MM.1S (cell line): Measurements from ENCODE around the gene PLA2G12B.
"Not testable (repeated sequence)": the region's sequence is repeated elsewhere in the genome, so short reads cannot be mapped to it uniquely, and the experiment has no call there.

Source experiments
- DNase-seq: peaks from one replicate; pipeline ENCODE4 v3.0.0-alpha.2; 2015
- H2AFZ ChIP-seq: fragments of 300-600 bp; sonication (generic); 2 replicates; pipeline ENCODE4 v1.6.0; 2016; ENCODE audit warnings: antibody characterized with exemption, low read length
- H3F3A ChIP-seq: fragments of 300-600 bp; sonication (generic); 2 replicates; pipeline ENCODE4 v1.6.1; 2016; ENCODE audit warnings: mild to moderate bottlenecking, antibody characterized with exemption, low read length, moderate library complexity, mixed read lengths; ENCODE audit not compliant: insufficient read depth
- H3K27ac ChIP-seq: fragments of 300-600 bp; sonication (generic); 2 replicates; pipeline ENCODE4 v1.5.1; 2016; ENCODE audit warnings: mild to moderate bottlenecking, low read length
- H3K27me3 ChIP-seq: fragments of 300-600 bp; sonication (generic); replicated peaks from 2 replicates; pipeline ENCODE4 v1.6.0; 2016; ENCODE audit warnings: low read length; ENCODE audit not compliant: insufficient read depth
- H3K36me3 ChIP-seq: fragments of 300-600 bp; sonication (generic); replicated peaks from 2 replicates; pipeline ENCODE4 v1.6.1; 2016; ENCODE audit warnings: mild to moderate bottlenecking, low read length, mixed read lengths; ENCODE audit not compliant: insufficient read depth
- H3K4me1 ChIP-seq: fragments of 300-600 bp; sonication (generic); 2 replicates; pipeline ENCODE4 v1.6.1; 2016; ENCODE audit warnings: low read length, mixed read lengths
- H3K4me2 ChIP-seq: fragments of 300-600 bp; sonication (generic); 2 replicates; pipeline ENCODE4 v1.6.0; 2016; ENCODE audit warnings: low read depth, low read length
- H3K4me3 ChIP-seq: fragments of 300-600 bp; sonication (generic); 2 replicates; pipeline ENCODE4 v1.5.1; 2016; ENCODE audit warnings: low read length, mixed read lengths
- H3K79me2 ChIP-seq: fragments of 300-600 bp; sonication (generic); 2 replicates; pipeline ENCODE4 v1.6.1; 2016; ENCODE audit warnings: mixed run types, low read length, mixed read lengths
- H3K9ac ChIP-seq: fragments of 300-600 bp; sonication (generic); 2 replicates; pipeline ENCODE4 v1.6.1; 2016; ENCODE audit warnings: low read length, mixed read lengths
- H3K9me2 ChIP-seq: fragments of 300-600 bp; sonication (generic); replicated peaks from 2 replicates; pipeline ENCODE4 v1.6.1; 2016; ENCODE audit warnings: mild to moderate bottlenecking, low read length, mixed read lengths; ENCODE audit not compliant: insufficient read depth
- H3K9me3 ChIP-seq: fragments of 300-600 bp; sonication (generic); replicated peaks from 2 replicates; pipeline ENCODE4 v1.6.1; 2016; ENCODE audit warnings: mild to moderate bottlenecking, low read length, mixed read lengths; ENCODE audit not compliant: insufficient read depth
- H4K20me1 ChIP-seq: fragments of 300-600 bp; sonication (generic); 2 replicates; pipeline ENCODE4 v1.6.1; 2016; ENCODE audit warnings: mild to moderate bottlenecking, low read length, moderate library complexity, mixed read lengths; ENCODE audit not compliant: insufficient read depth
- EZH2 ChIP-seq: fragments of 300-600 bp; sonication (generic); optimal IDR thresholded peaks from 2 replicates; pipeline ENCODE3; 2017; ENCODE audit warnings: low read depth, mild to moderate bottlenecking, antibody characterized with exemption, low read length, mixed read lengths
- EZH2phosphoT487 ChIP-seq: fragments of 300-600 bp; sonication (generic); IDR thresholded peaks from 2 replicates; pipeline ENCODE4 v1.6.1; 2018; ENCODE audit warnings: antibody characterized with exemption, low read length
- TF ChIP-seq, protein P1 (sequence below): fragments of 300-600 bp; sonication (generic); IDR thresholded peaks from 2 replicates; pipeline ENCODE4 v1.5.1; 2016; ENCODE audit warnings: antibody characterized with exemption, low read length, mixed read lengths

PLA2G12B gene

DNA sequence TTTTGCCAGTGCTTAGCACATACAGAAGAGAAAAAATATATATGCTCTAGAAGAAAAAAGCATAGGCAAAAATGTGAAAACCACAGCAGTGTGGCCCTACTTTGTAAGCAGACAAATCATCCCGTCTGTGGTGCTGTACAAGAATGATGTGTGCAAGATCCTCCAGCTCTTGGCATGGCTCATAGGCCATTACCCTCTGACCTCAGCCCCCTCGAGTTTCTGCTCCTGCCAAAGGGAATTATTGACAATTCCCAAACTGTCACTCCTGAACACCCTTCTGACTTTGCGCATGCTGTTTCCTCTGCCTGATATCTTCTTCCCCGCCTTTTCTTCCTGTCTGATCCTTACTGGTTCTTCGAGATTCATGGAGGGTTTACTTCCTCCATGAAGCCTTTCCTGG is 27.1 kb downstream of the PLA2G12B start:
- Histone ChIP-seq H3K27ac (no peak overlapping the region), H3K4me1 (no peaks in the 10 kb centered on the region), H3K9ac (no peak overlapping the region), H3K79me2 (no peaks in the 10 kb centered on the region), H3K9me3 (no peaks in the 10 kb centered on the region), H3F3A (no peaks in the 10 kb centered on the region), H2AFZ (no peak overlapping the region), H3K27me3 (no peaks in the 10 kb centered on the region), H3K9me2 (no peaks in the 10 kb centered on the region), H4K20me1 (no peaks in the 10 kb centered on the region), H3K36me3 (no peaks in the 10 kb centered on the region), H3K4me2 (no peak overlapping the region), H3K4me3 (no peak overlapping the region)
- no peak for TF ChIP-seq EZH2
- no peak for TF ChIP-seq EZH2phosphoT487
- TF ChIP-seq, protein P1, sequence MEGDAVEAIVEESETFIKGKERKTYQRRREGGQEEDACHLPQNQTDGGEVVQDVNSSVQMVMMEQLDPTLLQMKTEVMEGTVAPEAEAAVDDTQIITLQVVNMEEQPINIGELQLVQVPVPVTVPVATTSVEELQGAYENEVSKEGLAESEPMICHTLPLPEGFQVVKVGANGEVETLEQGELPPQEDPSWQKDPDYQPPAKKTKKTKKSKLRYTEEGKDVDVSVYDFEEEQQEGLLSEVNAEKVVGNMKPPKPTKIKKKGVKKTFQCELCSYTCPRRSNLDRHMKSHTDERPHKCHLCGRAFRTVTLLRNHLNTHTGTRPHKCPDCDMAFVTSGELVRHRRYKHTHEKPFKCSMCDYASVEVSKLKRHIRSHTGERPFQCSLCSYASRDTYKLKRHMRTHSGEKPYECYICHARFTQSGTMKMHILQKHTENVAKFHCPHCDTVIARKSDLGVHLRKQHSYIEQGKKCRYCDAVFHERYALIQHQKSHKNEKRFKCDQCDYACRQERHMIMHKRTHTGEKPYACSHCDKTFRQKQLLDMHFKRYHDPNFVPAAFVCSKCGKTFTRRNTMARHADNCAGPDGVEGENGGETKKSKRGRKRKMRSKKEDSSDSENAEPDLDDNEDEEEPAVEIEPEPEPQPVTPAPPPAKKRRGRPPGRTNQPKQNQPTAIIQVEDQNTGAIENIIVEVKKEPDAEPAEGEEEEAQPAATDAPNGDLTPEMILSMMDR, result no peak
- no peak for DNase-seq

GRCh38 chr10:72925951-72926465 is 28.6 kb downstream of the PLA2G12B start:
- Histone ChIP-seq H3K4me3 (no peak overlapping the region), H4K20me1 (no peaks in the 10 kb centered on the region), H2AFZ (no peak overlapping the region), H3K9ac (no peak overlapping the region), H3F3A (no peaks in the 10 kb centered on the region), H3K36me3 (no peaks in the 10 kb centered on the region), H3K4me1 (no peaks in the 10 kb centered on the region), H3K79me2 (no peaks in the 10 kb centered on the region), H3K4me2 (no peak overlapping the region), H3K9me2 (no peaks in the 10 kb centered on the region), H3K27me3 (no peaks in the 10 kb centered on the region), H3K27ac (no peak overlapping the region), H3K9me3 (no peaks in the 10 kb centered on the region)
- TF ChIP-seq EZH2phosphoT487 (no peak), EZH2 (no peak)
- TF ChIP-seq, protein P1, result no peak
- DNase-seq, result no peak

DNA sequence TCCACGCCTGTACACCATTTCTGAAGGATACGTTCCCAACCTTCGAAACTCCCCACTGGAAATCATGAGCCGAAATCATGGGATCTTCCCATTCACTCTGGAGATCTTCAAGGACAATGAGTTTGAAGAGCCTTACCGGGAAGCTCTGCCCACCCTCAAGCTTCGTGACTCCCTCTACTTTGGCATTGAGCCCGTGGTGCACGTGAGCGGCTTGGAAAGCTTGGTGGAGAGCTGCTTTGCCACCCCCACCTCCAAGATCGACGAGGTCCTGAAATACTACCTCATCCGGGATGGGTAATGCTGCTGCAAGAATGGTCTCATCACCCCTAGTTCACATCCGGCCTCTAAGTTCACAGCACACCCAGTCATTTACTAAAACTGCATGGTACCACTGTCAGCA is 30.3 kb downstream of the PLA2G12B start:
- Histone ChIP-seq H3K27ac (no peak overlapping the region), H3K36me3 (no peaks in the 10 kb centered on the region), H3K4me2 (no peak overlapping the region), H3K4me3 (no peak overlapping the region), H3K9me2 (no peaks in the 10 kb centered on the region), H3F3A (no peaks in the 10 kb centered on the region), H3K79me2 (no peaks in the 10 kb centered on the region), H2AFZ (no peak overlapping the region), H3K27me3 (no peaks in the 10 kb centered on the region), H3K4me1 (no peaks in the 10 kb centered on the region), H3K9me3 (no peaks in the 10 kb centered on the region), H4K20me1 (no peaks in the 10 kb centered on the region), H3K9ac (no peak overlapping the region)
- DNase-seq, result no peak
- no peak for TF ChIP-seq EZH2phosphoT487
- no peak for TF ChIP-seq EZH2
- TF ChIP-seq, protein P1, result no peak

GRCh38 chr10:72921147-72921683 is 33.4 kb downstream of the PLA2G12B start:
- not testable (repeated sequence) for H3K27me3 ChIP-seq

More at GRCh38 chr10:72921147-72921683, 33.4 kb downstream of the PLA2G12B start:
- not testable (repeated sequence) for H3K4me2 ChIP-seq, H3K4me3 ChIP-seq, H3F3A ChIP-seq, H3K9ac ChIP-seq, H3K9me2 ChIP-seq, H3K4me1 ChIP-seq, H2AFZ ChIP-seq, H3K27ac ChIP-seq, H3K36me3 ChIP-seq, DNase-seq, H3K79me2 ChIP-seq, H4K20me1 ChIP-seq, H3K9me3 ChIP-seq
